HG03575 (cell line): ENCODE data around the gene PRRX2.

Source experiments
- ATAC-seq: cut with Tn5 transposase; IDR thresholded peaks from one replicate; pipeline ENCODE4 v1.9.1; 2021; ENCODE audit not compliant: unreplicated experiment, insufficient number of reproducible peaks, low FRiP score; ENCODE audit errors: extremely low read depth

The PRRX2 gene

DNA sequence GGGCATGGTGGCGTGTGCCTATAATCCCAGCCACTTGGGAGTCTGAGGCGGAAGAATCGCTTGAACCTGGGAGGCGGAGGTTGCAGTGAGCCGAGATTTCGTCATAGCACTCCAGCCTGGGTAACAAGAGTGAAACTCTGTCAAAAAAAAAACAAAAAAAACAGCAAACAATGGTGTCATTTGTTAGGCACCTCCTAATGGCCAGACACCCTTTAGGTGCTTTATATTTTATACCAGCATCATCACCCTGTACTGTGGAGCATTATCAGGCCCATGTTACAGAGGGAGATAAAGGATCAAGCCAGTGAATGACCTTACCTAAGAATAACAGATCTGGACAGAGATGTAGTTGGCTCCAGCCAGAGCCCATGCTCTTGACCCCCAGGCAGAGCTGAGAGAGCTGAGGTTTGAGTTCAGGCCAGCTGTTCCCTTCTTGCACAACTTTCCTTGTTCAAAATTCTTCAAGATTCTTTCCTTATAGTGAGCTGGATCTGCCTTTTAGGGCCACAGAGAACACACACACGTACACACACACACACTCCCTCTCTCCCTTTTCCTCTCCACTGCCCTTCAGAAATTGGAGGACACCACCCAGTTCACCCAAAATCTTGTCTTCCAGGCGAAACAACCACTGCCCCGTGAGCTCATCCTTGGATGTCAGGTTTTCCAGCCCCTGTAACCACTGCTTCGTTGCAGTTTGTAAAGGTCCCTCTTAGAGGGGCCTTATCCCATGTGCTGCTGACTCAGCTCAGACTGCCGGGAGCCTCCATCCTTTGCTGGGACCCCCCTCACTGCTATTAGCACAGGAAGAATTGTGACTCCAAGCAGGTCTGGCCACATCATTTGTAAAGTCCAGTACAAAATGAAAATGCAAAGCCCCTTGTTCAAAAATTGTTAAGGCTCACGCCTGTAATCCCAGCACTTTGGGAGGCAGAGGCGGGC, 97.8 kb downstream of the PRRX2 start:
- no peak for ATAC-seq

DNA sequence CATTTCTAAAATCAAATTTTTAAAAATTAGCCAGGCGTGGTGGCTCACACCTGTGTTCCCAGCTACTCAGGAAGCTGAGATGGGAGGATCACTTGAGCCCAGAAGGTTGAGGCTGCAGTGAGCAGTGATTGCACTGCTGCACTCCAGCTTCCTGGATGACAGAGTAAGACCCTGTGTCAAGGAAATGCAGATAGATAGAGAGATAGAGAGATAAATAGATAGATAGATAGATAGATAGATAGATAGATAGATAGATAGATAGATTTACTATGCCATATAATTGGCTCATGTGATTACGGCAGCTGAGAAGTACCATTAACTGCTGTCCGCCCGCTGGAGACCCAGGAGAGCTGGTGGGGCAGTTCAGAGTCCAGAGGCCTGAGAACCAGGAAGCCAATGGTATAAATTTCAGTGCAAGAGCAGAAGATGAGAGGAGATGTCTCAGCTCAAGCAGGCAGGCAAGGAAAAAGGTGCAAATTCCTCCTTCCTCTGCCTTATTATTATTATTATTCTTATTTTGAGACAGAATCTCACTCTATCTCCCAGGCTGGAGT, 100.4 kb downstream of the PRRX2 start:
- ATAC-seq: no peak

- ATAC-seq: no peak
Observed at GRCh38 chr9:129768486-129768885, 103.0 kb downstream of the PRRX2 start.

DNA sequence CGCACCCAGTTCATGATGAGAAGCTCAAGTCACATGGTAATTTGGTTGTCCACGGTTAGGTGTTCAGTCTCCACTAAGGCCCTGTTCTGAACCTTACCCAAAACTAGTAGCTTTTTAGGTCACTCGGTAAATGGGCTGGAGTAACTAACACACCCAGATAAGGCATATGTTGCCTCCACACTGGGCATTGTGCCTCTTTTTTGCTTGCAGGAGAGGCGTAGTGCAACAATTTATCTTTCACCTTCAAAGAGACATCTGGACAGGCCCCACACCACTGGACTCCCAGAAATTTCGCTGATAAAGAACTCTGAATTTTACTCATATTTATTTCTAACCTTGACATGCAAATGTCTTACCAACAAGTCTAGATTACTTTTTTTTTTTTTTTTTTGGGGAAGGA, 104.2 kb downstream of the PRRX2 start:
- ATAC-seq: no peak

DNA sequence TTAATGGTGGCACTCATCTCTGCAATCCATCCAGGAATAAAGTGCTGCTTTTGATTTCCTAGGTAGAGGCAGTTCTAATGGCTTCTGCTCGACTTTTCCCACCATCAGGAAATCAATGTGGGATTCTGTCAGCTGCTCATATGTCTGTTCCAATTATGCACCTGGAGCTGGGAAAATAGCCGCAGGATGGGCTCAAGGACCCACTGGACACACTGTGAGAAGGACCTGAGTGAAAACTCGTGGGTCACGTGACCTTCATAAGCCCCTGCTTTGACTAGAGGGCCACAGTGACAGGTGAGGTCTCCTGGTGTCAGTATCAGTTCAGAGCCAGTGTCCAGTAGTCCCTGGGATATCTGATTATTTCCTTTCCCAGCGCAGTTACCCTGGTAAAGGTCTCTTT, 105.3 kb downstream of the PRRX2 start:
- no peak for ATAC-seq
